ENCODE data around the gene RTN4.

RTN4 gene

DNA sequence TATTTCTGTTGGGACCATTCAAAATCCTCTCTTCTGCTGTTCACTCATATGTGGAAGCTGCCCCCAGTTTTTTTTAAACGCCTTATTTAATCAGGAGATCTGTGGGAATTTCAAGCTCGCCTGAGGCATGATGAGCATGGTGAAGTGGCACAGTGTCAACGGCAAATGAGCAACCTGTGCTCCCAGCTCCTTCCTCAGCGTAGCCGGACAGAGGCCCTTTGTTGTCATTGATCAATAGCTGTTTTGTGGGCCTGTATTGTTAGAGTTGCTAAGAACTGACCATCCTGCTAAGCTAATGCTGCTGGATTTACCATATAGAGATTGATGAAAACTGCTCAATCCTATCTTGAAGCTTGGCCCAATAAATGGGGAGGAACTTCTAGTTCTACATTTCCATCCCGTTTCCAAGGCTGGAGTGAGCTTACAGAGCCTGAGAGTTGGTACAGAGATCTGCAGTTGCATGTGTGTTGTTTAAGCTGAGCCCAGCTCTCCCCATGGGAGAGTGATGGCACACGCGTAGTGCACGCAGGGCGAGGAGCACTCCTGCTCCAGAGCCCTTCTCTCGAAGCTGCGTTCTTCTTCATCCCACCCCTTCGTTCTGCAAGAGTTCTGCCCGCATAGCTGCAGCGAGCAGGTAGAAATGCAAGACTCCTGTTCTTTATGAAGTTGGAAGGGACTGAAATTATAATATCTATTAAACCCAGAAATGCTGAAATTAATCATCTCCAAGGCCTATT lies 108.8 kb downstream of the RTN4 start:
- no peak overlapping the region for H3K4me3 ChIP-seq (ENCODE audit: low read depth, low read length)
- TF ChIP-seq, protein P1, sequence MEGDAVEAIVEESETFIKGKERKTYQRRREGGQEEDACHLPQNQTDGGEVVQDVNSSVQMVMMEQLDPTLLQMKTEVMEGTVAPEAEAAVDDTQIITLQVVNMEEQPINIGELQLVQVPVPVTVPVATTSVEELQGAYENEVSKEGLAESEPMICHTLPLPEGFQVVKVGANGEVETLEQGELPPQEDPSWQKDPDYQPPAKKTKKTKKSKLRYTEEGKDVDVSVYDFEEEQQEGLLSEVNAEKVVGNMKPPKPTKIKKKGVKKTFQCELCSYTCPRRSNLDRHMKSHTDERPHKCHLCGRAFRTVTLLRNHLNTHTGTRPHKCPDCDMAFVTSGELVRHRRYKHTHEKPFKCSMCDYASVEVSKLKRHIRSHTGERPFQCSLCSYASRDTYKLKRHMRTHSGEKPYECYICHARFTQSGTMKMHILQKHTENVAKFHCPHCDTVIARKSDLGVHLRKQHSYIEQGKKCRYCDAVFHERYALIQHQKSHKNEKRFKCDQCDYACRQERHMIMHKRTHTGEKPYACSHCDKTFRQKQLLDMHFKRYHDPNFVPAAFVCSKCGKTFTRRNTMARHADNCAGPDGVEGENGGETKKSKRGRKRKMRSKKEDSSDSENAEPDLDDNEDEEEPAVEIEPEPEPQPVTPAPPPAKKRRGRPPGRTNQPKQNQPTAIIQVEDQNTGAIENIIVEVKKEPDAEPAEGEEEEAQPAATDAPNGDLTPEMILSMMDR (IDR thresholded peaks at IDR 0.05; ENCODE audit: low read depth, low read length): no peak

DNA sequence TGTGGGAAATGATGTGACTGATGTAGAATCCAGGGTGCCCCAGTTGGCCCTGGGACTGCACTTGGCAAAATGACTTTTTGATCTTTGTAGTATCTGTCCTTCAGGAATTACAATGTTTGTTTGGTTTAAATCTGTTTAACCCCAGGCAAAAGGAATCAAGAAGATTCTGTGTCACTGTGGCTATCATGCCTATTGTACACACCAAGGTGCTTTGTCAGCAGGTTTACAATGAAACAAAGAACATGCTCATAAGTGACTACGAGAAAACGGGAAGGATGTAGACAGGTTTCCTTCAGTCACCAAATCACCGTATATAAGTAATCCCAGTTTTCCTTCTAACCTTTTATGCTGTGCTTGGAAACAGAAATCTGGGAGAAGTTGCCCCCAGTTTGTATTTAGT lies 109.5 kb downstream of the RTN4 start:
- H3K4me3 ChIP-seq (ENCODE audit: low read depth, low read length): no peak overlapping the region
- TF ChIP-seq, protein P1 (IDR thresholded peaks at IDR 0.05; ENCODE audit: low read depth, low read length): no peak

DNA sequence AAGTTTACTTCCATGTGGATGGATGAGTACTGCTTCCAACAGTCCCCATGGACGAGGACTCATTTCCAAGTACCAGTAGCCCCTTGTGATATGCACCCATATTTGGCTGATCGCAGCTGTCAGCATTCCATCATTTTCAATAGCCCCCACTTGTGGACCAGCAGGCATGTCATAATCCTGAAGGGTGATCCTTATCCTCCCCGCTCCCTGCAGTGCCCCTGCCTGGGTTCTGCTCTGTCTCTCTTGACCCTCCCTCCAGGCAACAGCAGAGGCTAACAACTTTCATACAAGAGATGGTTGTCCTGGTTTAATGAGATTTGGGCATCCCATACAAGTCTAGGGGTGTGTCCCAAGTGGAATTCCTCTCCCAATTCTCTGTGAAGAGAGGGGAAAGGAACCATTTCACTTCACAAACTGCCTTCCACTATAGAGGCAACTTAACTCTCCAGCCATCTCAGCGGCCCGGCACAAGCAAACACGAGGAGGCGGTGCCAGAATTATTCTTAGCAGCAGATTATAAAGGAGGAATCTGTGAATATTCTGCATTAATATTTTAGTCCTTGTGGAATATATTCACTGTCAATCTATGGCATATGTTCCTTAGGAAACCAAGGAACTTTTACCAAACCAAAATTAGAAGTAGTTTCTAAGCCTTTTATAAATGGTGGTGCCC lies 110.7 kb downstream of the RTN4 start:
- TF ChIP-seq, protein P1 (IDR thresholded peaks at IDR 0.05; ENCODE audit: low read depth, low read length): no peak
- H3K4me3 ChIP-seq (ENCODE audit: low read depth, low read length): no peak overlapping the region

DNA sequence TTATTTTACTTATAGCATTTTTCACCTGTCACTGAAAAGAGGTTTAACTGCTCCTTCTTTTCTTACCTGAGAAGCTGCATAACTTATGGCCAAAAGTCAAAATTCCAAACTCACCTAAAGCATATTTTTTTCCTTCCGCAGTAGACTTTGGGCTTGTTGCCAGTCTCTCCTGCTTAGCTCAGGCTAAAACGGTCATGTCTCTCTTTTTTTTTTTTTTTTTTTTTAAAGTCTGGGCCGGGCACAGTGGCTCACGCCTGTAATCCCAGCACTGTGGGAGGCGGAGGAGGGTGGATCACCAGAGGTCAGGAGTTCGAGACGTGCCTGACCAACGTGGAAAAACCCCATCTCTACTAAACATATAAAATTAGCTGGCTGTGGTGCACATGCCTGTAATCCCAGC lies 113.5 kb downstream of the RTN4 start:
- no peak overlapping the region for H3K4me3 ChIP-seq (ENCODE audit: low read depth, low read length)
- TF ChIP-seq, protein P1 (IDR thresholded peaks at IDR 0.05; ENCODE audit: low read depth, low read length): no peak

DNA sequence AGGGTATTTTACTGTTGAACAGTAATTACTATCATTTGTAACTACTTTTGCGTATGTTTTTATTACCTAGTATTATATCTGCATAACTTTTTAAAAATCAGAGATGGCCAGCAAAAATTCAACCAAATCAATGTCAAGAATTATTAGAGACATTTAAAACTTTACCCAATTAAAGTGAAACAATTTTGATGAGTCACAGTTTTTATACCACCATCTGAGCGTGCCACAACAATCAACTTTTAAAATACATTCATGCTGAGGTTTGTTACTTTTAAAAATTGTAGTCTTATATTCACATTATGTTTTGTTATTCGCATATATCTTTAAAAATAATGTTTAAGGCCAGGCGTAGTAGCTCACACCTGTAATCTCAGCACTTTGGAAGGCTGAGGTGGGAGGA lies 114.9 kb downstream of the RTN4 start:
- no peak overlapping the region for H3K4me3 ChIP-seq (ENCODE audit: low read depth, low read length)
- TF ChIP-seq, protein P1 (IDR thresholded peaks at IDR 0.05; ENCODE audit: low read depth, low read length): no peak

DNA sequence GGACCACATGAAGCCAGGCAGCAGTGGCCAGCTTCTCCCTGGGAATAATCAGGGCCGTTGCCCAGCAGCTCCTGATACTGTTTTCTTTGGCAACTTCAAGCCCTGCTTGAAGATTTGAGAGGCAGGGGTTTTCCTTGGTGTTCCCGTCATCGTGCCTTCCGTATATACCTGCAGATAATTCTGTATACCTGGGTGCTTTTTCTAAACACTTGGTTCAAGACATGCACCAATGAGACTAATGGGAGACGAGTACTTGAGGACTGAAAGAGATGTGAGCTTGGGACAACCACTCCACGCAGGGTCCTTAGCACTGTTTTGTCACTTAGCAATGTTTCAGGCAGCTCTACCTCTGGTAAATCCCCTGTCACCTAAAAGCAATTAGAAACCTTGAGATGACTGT lies 118.8 kb downstream of the RTN4 start:
- no peak overlapping the region for H3K4me3 ChIP-seq (ENCODE audit: low read depth, low read length)
- TF ChIP-seq, protein P1 (IDR thresholded peaks at IDR 0.05; ENCODE audit: low read depth, low read length): no peak

DNA sequence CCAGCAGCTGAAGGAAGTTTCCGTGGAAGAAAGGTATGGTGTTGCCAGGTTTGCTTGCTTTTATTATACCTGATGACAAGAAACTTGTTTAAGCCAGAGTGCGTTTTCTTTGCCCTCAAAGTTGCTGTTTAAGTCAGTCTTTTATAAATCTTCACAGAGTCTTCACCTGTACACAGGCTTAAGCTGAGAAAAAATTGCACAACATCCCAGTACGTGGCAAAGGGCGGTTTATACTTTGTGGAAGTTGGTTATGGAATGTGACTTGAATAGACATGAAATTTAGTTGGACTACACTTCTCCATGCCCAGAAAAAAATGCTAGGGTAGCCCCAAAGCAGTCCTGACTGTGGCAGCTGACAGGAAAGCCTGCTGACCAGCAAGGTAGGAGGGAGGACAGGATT lies 121.5 kb downstream of the RTN4 start:
- TF ChIP-seq, protein P1 (IDR thresholded peaks at IDR 0.05; ENCODE audit: low read depth, low read length): no peak
- H3K4me3 ChIP-seq (ENCODE audit: low read depth, low read length): no peak overlapping the region

All from WI38 (cell line).